HG03439 (cell line): ENCODE results near the gene TIMM29.

Experiments used
- ATAC-seq: cut with Tn5 transposase; IDR thresholded peaks from one replicate; pipeline ENCODE4 v1.9.1; 2021; ENCODE audit warnings: mild to moderate bottlenecking, moderate library complexity; ENCODE audit not compliant: unreplicated experiment

TIMM29 gene

DNA sequence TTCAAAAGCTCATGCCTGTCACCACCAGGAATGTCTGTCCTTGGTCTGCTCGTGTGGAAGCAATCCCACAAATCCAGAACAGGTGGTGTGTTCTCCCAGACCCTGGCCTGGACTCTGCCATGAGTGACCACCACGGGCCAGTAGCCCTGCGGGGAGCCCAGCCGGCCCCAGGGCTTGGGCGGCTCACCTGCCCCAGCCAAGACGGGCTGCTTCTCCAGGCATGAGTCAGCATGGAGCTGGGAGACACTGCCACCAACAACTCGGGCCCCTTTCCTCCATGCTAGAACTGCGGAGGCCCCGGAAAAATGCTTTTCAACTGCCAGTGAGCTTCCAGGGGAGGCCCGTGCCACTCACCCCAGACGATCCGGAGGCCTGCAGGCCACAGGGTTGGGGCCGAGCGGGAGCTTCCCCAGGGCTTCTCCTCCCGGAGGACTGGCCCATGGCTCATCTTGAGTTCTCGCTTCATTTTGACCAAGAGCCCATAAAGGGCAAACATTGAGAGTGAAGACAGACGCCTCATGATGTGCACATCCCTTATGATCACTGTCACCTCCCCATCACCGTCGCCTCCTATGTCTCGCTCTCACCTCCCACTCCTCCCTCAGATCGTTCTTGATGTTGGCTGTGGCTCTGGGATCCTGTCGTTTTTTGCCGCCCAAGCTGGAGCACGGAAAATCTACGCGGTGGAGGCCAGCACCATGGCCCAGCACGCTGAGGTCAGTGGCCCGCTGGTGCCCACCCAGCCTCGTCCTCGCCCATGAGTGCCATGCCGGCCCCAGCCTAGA is 16.8 kb upstream of the TIMM29 start:
- no peak for ATAC-seq

DNA sequence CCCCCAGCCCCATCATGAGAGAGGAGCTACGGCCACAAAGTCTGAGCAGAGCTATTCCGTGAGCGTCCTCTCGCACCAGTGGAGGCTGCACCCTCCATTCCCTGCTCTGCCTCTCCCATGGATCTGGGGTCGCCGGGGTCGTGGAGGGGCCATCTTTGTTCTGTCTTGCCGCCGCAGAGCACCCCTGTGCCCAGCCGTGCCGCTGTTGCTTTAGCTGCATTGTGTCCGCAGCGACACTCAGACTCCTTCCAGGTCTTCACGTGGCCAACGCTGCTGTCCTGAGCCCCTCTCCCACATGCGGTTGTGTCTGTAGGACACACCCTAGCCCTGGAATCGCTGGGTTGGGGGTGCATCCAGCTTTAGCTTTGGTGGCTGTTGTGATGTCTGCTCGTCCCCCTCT is 16.0 kb upstream of the TIMM29 start:
- ATAC-seq, result no peak

DNA sequence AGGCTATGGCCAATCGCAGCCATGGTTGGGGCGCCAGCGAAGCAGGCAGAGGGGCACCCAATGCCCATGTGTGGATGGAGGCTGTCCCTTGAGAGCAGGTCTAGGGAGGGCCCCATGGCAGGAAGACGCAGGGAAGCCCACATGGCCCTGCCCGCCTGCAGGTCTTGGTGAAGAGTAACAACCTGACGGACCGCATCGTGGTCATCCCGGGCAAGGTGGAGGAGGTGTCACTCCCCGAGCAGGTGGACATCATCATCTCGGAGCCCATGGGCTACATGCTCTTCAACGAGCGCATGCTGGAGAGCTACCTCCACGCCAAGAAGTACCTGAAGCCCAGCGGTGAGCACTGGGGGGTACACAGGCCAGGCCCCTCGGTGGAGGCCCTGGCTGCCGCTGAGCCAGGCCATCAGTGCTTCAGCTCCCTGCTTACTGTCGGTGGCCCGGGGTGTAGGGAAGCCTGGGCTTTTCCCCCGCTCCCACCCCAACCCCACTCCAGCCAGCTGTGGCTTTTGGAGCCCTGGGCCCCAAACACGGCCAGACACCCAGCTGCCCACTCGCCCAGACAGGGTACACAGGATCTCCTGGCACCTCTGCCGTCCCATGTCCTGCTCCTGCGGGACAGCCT is 14.8 kb upstream of the TIMM29 start:
- no peak for ATAC-seq

DNA sequence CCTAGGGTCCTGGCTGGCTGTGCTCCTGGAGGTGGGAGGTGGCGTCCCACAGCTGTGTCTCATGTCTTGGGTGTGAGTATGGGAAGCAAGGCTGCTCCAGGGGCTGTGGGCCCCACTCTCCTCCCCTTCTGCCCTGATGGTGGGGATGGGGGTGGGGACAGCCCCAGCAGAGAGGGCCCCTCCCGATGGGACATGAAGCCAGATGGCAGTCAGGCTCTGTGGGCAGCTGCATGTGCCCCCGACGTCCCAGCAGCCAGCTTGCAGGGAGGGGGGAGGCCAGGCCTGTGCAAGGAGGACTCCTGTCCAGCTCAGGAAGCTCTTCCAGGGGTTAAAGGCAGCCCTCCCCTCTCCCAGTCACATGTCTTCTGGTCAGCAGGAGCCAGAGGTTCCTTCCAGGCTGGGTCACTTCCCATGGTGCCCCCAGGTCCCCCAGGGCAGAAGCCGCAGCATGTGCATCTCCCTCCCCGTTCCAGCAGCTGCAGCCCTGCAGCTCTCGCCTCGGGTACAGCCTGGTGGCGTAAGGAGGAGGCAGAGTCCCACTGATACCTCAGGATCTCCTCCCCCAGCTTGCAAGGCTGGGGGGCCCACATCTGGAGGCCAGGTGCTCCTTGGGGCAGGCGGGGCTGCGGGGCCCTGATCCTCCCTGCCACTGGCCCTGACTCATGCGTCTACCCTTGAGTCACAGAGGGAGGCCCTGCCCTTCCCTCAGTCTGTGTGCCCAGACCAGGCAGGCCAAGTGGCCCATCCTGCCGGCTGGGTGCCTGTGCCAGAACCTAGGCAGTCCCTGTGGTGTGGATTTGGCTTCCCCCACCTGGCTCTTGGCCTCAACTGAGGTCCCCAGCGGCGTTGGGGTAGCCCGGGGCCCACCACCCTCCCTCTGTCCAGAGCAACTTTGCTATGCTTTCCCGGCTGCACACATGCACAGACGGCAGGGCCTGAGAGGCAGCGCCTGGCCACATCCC is 13.2 kb upstream of the TIMM29 start:
- ATAC-seq, result no peak

DNA sequence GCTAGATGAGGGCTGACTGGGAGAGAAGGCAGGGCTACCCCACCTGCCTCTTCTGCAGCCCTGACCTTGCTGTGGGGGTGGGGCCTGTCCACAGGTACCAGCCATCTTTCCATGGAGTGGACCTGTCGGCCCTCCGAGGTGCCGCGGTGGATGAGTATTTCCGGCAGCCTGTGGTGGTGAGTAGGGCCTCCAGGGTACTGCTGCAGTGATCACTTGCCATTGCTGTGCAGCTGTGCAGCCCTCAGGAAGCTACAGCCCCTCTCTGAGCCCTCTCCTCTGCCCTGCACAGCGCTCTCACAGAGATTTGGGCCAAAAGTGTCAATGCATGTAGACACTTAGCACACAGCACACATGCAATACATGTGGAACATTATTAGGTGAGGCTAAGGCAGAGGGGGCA is 12.0 kb upstream of the TIMM29 start:
- no peak for ATAC-seq

DNA sequence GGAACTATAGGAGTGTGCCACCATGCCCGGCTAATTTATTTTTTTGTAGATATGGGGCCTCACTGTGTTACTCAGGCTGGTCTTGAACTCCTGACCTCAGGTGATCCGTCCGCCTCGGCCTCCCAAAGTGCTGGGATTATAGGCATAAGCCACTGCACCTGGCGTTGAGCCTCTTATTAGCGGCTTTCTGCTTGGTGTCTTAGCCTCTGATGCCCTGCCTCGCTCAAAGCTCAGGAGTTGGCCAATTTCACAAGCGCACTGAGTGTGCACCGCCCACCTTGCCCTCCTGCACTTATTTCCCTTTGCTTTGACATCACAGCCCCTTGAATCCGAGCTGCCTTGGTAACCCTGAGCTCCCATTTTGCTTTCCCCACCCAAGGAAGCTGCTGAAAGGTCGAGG is 10.3 kb upstream of the TIMM29 start:
- ATAC-seq, result no peak

DNA sequence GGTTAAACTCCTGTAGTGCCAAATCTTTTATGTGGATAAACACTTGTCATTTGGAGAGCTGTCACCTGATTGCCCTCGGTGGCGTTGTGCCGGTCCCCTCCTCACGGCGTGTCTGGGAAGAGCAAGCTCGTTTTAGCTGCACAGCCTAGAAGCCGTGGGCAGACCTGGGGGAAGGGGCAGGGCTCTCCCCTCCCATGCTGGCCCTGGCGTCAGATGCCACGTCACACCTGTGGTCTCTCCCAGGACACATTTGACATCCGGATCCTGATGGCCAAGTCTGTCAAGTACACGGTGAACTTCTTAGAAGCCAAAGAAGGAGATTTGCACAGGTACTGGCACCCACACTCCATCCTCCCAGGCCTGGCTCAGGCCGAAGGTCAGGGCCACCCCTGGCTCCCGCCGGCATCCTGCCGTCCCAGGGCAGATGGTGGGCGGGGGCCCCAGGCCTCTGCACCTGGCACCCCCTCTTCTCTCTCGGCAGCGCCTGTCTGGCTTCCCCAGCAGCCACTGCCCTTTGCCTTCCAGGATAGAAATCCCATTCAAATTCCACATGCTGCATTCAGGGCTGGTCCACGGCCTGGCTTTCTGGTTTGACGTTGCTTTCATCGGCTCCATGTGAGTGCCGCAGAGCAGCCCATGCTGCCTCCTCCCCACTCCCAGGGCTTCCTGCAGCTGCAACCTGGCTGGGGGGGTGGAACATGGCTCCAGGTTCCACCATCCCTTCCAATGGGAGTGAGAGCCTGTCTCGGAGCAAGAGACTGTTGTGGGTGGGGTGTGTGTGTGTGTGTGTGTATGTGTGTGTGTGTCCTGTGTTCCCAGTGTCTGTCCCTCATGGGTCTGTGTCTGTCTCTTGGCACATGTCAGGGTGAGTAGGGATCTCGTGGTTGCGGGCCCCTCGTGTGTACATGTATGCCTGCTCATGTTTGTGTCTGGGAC is 9.0 kb upstream of the TIMM29 start:
- ATAC-seq, result no peak

DNA sequence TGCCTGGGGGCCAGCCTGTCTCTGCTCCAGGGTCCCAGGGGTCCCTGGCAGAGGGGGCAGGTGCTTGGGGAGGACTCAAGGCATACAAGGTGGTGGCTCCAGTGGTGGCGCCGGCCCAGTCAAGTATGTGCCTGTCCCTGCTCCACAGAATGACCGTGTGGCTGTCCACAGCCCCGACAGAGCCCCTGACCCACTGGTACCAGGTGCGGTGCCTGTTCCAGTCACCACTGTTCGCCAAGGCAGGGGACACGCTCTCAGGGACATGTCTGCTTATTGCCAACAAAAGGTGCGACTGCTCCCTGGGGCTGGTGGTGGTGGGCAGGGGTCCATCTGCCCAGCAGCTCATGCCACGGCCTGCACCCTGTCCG is 8.3 kb upstream of the TIMM29 start:
- no peak for ATAC-seq

DNA sequence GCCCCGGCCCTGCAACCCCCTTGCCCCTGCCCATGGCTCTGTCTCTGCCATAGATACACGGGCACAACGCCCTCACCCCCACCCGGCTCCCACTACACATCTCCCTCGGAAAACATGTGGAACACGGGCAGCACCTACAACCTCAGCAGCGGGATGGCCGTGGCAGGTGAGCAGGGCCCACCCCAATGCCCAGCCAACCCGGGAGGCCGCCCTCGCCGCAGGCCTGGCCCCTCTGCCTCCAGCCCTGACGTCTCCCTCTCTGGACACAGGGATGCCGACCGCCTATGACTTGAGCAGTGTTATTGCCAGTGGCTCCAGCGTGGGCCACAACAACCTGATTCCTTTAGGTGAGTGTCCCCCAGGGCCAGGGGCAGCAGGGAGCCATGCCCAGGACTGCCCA is 7.8 kb upstream of the TIMM29 start:
- no peak for ATAC-seq

DNA sequence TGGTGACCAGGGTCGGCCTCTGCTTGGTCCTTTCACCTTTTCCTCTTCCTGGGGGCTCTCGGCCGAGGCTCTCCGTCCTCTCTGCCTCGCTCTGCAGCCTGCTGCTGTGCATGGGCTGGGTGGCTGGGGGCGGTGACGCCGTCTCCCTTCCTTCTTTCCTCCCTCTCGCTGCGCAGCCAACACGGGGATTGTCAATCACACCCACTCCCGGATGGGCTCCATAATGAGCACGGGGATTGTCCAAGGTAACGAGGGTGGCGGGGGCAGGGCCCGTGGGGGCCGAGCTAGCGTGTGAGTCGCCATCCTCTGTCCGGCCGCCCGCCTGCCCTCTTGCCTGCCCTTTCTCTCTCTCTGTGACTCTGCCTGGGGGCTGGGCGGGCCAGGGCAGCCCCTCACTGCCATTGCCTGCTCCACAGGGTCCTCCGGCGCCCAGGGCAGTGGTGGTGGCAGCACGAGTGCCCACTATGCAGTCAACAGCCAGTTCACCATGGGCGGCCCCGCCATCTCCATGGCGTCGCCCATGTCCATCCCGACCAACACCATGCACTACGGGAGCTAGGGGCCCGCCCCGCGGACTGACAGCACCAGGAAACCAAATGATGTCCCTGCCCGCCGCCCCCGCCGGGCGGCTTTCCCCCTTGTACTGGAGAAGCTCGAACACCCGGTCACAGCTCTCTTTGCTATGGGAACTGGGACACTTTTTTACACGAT is 7.3 kb upstream of the TIMM29 start:
- ATAC-seq, result no peak

DNA sequence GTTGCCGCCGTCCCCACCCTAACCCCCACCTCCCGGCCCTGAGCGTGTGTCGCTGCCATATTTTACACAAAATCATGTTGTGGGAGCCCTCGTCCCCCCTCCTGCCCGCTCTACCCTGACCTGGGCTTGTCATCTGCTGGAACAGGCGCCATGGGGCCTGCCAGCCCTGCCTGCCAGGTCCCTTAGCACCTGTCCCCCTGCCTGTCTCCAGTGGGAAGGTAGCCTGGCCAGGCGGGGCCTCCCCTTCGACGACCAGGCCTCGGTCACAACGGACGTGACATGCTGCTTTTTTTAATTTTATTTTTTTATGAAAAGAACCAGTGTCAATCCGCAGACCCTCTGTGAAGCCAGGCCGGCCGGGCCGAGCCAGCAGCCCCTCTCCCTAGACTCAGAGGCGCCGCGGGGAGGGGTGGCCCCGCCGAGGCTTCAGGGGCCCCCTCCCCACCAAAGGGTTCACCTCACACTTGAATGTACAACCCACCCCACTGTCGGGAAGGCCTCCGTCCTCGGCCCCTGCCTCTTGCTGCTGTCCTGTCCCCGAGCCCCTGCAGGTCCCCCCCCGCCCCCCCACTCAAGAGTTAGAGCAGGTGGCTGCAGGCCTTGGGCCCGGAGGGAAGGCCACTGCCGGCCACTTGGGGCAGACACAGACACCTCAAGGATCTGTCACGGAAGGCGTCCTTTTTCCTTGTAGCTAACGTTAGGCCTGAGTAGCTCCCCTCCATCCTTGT is 6.5 kb upstream of the TIMM29 start:
- ATAC-seq, result no peak

DNA sequence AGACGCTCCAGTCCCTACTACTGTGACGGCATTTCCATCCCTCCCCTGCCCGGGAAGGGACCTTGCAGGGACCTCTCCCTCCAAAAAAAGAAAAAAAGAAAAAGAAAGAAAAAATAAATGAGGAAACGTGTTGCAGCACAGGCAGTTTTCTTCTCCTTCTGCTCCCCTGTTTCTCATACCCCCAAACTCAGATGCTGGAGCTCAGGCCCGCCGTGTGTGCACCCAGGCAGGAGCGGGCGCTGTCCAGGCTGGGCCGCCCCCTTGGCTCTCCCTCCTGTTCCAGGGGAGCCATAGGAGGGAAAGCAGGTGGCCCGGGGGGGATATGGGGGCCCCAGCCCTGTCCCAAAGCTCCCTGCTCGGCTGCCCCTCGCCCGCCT is 6.0 kb upstream of the TIMM29 start:
- no peak for ATAC-seq

DNA sequence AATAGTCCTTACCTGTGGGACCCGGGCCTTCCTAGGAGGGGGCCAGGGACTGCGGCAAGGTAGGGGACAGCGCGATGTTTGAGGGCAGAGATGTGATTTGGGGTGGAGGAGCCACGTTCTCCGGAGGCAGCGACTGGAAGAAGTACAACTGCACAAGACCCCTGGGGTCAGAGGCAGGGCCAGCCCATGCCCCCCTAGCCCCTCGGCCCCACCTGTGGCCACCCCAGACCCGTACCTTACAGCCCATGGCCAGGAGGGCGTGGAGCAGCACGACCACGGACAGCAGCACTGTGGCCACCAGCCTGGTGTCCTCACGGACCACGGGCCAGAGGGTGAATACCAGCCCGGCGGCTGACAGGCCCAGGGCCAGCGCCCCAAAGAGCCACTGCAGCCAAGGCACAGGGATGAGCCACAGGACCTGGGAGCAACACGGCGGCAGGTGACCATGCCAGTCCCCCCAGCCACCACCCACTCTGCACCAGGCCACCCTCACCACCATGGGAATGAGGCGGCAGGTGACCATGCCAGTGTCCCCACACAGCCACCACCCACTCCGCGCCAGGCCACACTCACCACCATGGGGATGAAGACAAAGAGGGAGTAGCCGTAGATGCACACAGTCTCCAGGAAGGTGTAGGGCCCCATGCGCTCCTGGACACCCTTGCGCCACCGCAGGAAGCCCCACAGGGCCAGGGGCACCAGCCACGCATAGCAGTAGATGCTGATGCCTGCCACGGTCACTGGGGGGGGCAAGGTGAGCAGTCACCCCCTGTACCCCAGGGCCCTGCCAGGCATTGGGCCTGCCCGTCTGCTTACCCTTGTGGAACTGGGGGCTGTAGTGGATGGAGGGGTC is 5.1 kb upstream of the TIMM29 start:
- ATAC-seq, result no peak

DNA sequence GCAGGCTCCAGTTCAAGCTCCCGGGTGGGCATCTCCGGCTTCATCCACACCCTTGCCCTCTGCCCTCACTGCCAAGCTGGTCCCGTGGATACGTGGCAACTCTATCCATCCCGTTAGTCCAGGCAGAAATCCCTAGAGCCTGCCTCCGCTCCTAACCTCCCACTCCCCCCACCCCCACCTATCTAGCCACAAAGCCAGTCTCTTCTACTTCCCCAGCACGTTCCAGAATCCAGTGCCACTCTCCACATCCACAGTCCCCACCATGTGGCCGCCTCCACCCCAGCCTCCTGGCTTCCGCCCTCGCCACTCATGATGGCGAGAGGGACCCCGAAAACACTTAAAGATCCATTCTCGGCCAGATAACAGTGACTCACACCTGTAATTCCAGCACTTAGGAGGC is 4.0 kb upstream of the TIMM29 start:
- no peak for ATAC-seq

DNA sequence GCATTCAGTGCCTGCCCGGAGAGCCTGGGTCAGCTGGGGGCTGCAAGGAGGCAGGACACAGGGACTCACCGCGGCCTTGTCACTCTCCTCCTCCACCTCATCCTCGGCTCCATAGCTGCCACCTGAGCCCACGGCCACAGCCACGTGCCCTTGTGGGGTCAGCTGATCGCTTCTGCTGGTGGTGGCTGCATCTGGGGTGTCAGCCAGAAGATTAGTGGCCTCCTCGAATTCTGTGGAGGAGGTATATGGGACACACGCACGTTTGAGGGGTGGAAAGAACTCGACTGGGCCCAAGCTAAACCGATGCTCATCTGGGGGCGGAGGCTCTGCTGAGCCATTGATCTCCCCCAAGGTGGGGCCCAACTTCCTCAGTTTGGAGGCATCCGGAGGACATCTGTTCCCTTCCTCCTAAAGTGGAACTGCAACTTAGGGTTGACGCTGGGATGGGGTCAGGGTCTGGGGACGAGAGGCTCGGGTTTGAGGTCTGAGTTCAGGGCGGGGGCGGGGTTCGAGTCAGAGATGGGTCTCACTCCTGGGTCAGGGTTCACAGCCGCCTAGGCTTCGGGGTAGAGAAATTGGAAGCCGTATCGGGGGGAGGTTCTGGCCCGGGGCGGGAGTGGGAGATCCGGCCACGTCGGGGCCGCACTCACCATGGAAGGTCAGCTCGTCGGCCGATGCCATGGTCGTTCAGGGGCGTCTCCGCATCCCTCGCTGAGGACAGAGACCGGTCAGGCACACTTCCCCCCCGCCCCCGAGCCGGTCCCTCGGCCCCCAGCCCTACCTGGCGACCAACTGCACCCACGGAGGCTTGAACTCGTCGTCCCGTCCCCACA is 665 bp upstream of the TIMM29 start:
- peak; percentile 3 for ATAC-seq

DNA sequence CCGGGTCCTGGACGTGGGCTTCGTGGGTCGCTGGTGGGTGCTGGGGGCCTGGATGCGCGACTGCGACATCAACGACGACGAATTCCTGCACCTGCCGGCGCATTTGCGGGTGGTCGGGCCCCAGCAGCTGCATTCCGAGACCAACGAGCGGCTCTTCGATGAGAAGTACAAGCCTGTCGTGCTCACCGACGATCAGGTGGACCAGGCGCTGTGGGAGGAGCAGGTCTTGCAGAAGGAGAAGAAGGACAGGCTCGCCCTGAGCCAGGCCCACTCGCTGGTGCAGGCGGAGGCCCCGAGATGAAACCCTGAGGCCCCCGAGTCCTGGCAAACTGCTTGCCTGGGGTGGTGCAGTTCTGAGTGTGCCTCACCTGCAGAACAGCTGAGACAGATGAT is 787 bp downstream of the TIMM29 start:
- no peak for ATAC-seq

DNA sequence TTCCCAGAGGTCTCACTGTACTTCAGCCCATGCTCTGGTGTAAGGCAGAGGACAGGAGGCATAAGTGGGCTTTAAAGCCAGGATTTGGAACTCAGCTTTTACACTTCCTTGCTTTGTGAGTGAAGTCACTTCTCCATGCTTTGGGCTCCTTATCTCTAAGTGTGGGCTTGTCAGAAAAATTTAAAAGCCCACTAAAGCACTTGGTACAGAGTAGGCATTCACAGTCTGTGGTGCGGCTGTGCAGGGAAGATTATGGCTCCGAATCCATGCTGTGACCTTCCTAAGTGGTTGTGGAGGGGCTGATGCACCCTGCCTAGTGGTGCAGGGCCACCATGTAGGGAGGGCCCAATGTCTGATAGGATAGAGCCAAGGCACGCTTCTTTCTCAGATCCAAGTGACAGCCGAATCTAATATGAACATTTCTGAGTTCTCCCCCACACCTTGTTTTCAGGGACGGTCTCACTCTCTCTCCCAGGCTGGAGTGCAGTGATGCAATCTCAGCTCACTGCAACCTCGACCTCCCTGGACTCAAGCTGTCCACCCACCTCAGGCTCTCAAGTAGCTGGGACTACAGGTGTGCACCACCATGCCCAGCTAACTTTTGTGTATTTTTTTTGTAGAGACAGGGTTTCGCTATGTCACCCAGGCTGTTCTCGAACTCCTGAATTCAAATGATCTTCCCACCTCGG is 6.9 kb downstream of the TIMM29 start:
- no peak for ATAC-seq
